GM23338 (cell line): Measurements from ENCODE around the gene CRYBG1. TPM values are rescaled to one million over a fixed set of nuclear protein-coding genes. Genes with fewer than 3 reads are reported as not detected.

Source experiments
- ATAC-seq: fragments of 200-7000 bp; cut with Tn5 transposase; 3 replicates; pipeline ENCODE4 v1.9.1; 2020
- DNase-seq: peaks from one replicate; pipeline ENCODE4 v3.0.0-alpha.2; 2015; ENCODE audit warnings: low spot score
- H2AFZ ChIP-seq: fragments of 200-600 bp; sonication (generic); 2 replicates; pipeline ENCODE4 v1.8.0; 2016; ENCODE audit warnings: antibody characterized with exemption, mild to moderate bottlenecking, moderate library complexity
- H3F3A ChIP-seq: fragments of 200-600 bp; sonication (generic); replicated peaks from 2 replicates; pipeline ENCODE4 v1.8.0; 2017; ENCODE audit warnings: antibody characterized with exemption, mixed run types, low read depth
- H3K27ac ChIP-seq: fragments of 200-600 bp; sonication (generic); 2 replicates; pipeline ENCODE4 v1.6.1; 2016; ENCODE audit warnings: low read depth
- H3K27me3 ChIP-seq: fragments of 200-600 bp; sonication (generic); 2 replicates; pipeline ENCODE4 v1.8.0; 2016; ENCODE audit warnings: mild to moderate bottlenecking, mixed run types, moderate library complexity; ENCODE audit not compliant: insufficient read depth
- H3K36me3 ChIP-seq: fragments of 200-600 bp; sonication (generic); 2 replicates; pipeline ENCODE4 v1.8.0; 2016; ENCODE audit warnings: mild to moderate bottlenecking; ENCODE audit not compliant: insufficient read depth
- H3K4me1 ChIP-seq: fragments of 200-600 bp; sonication (generic); 2 replicates; pipeline ENCODE4 v1.8.0; 2016; ENCODE audit warnings: mild to moderate bottlenecking, moderate library complexity; ENCODE audit not compliant: insufficient read depth
- H3K4me2 ChIP-seq: fragments of 200-600 bp; sonication (generic); 2 replicates; pipeline ENCODE4 v1.7.1; 2017; ENCODE audit warnings: mixed run types
- H3K4me3 ChIP-seq: fragments of 200-600 bp; sonication (generic); 2 replicates; pipeline ENCODE4 v1.6.1; 2016; ENCODE audit warnings: mixed run types
- H3K79me2 ChIP-seq: fragments of 200-600 bp; sonication (generic); replicated peaks from 2 replicates; pipeline ENCODE4 v1.8.0; 2017; ENCODE audit warnings: mild to moderate bottlenecking; ENCODE audit not compliant: insufficient read depth
- H3K9me2 ChIP-seq: fragments of 200-600 bp; sonication (generic); 2 replicates; pipeline ENCODE4 v1.8.0; 2017; ENCODE audit not compliant: insufficient read depth
- H4K20me1 ChIP-seq: fragments of 200-600 bp; sonication (generic); replicated peaks from 2 replicates; pipeline ENCODE4 v1.8.0; 2017; ENCODE audit warnings: mild to moderate bottlenecking; ENCODE audit not compliant: insufficient read depth
- H3K27ac Mint-ChIP-seq: 2 replicates; pipeline ENCODE4 v1.8.0; 2020; ENCODE audit warnings: inconsistent platforms, mild to moderate bottlenecking, moderate library complexity, mixed read lengths
- H3K27me3 Mint-ChIP-seq: 3 replicates; pipeline ENCODE4 v1.8.0; 2022; ENCODE audit warnings: low read depth, mild to moderate bottlenecking, moderate library complexity, mixed read lengths, inconsistent platforms; ENCODE audit not compliant: insufficient read depth, poor library complexity
- H3K36me3 Mint-ChIP-seq: 3 replicates; pipeline ENCODE4 v1.8.0; 2021; ENCODE audit warnings: low read depth, mild to moderate bottlenecking, inconsistent platforms, moderate library complexity, mixed read lengths
- H3K4me1 Mint-ChIP-seq: 3 replicates; pipeline ENCODE4 v1.8.0; 2020; ENCODE audit warnings: mild to moderate bottlenecking, inconsistent platforms, mixed read lengths
- H3K4me3 Mint-ChIP-seq: 3 replicates; pipeline ENCODE4 v1.8.0; 2021; ENCODE audit warnings: moderate library complexity, mild to moderate bottlenecking, inconsistent platforms, mixed read lengths
- H3K9me3 Mint-ChIP-seq: 3 replicates; pipeline ENCODE4 v1.8.0; 2020; ENCODE audit warnings: moderate library complexity, mild to moderate bottlenecking, inconsistent platforms, mixed read lengths
- POLR2AphosphoS5 ChIP-seq: IDR thresholded peaks from 2 replicates; pipeline ENCODE4 v1.6.1; 2016; ENCODE audit warnings: antibody characterized with exemption, low read depth
- polyA plus RNA-seq: library from polyadenylated mRNA; unstranded; fragments of >200 nt; fragmentation: Nextera tagmentation; extraction: Ambion mirVana; gene quantifications from 2 replicates; pipeline ENCODE4 v1.2.1, GENCODE V29; 2016
- total RNA-seq: library from RNA; depleted of rRNA; stranded (reverse); fragments of >200 nt; shearing (Covaris generic); gene quantifications from 2 replicates; pipeline ENCODE4 v1.2.3, GENCODE V29; 2014
- TF ChIP-seq, protein P1 (sequence below): IDR thresholded peaks from one replicate; pipeline ENCODE4 v1.6.1; 2018; ENCODE audit warnings: antibody characterized with exemption; ENCODE audit not compliant: unreplicated experiment
- TF ChIP-seq, protein P2 (sequence below): IDR thresholded peaks from 2 replicates; pipeline ENCODE4 v1.6.1; 2016; ENCODE audit warnings: antibody characterized with exemption
- TF ChIP-seq, protein P3 (sequence below), 2 experiments: fragments of 200-600 bp in 1 of 2; sonication (generic) in 1 of 2; conservative IDR thresholded peaks; 2 replicates each; pipeline versions ENCODE4 v1.5.1 to v1.6.1; 2016 to 2017; ENCODE audit warnings: antibody characterized with exemption in 2 of 2, low read depth in 2 of 2, mild to moderate bottlenecking in 2 of 2, moderate library complexity in 1 of 2

CRYBG1 gene
- total and polyA plus RNA-seq, 2 experiments from 2014 or later = 3.7 to 17.2 TPM

DNA sequence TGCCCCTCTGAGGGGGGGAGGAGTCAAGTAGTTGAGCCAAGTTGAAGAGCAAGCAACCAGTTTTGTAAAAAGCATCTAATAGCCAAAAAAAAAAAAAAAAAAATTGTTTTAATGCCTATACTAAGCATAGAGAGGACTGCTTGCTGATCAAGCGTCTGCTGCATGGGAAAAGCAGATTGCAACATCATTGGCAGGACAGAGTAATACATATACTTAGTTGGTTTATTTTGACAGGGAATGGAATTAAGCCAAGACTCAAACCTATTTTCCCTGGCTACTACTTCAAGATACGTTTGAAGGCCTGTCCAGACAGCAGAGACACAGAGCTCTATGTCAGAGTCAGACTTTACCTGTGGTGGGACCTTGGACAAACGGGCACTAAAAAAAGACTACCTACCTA is 148.3 kb downstream of the CRYBG1 start:
- TF ChIP-seq, protein P1, sequence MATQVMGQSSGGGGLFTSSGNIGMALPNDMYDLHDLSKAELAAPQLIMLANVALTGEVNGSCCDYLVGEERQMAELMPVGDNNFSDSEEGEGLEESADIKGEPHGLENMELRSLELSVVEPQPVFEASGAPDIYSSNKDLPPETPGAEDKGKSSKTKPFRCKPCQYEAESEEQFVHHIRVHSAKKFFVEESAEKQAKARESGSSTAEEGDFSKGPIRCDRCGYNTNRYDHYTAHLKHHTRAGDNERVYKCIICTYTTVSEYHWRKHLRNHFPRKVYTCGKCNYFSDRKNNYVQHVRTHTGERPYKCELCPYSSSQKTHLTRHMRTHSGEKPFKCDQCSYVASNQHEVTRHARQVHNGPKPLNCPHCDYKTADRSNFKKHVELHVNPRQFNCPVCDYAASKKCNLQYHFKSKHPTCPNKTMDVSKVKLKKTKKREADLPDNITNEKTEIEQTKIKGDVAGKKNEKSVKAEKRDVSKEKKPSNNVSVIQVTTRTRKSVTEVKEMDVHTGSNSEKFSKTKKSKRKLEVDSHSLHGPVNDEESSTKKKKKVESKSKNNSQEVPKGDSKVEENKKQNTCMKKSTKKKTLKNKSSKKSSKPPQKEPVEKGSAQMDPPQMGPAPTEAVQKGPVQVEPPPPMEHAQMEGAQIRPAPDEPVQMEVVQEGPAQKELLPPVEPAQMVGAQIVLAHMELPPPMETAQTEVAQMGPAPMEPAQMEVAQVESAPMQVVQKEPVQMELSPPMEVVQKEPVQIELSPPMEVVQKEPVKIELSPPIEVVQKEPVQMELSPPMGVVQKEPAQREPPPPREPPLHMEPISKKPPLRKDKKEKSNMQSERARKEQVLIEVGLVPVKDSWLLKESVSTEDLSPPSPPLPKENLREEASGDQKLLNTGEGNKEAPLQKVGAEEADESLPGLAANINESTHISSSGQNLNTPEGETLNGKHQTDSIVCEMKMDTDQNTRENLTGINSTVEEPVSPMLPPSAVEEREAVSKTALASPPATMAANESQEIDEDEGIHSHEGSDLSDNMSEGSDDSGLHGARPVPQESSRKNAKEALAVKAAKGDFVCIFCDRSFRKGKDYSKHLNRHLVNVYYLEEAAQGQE = no peak
- TF ChIP-seq, protein P2, sequence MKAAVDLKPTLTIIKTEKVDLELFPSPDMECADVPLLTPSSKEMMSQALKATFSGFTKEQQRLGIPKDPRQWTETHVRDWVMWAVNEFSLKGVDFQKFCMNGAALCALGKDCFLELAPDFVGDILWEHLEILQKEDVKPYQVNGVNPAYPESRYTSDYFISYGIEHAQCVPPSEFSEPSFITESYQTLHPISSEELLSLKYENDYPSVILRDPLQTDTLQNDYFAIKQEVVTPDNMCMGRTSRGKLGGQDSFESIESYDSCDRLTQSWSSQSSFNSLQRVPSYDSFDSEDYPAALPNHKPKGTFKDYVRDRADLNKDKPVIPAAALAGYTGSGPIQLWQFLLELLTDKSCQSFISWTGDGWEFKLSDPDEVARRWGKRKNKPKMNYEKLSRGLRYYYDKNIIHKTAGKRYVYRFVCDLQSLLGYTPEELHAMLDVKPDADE = no peak
- peaks cover 25% of the 10 kb centered on the region for H3K4me1 ChIP-seq
- H2AFZ ChIP-seq = no peak overlapping the region
- H3K36me3 ChIP-seq = no peaks in the 10 kb centered on the region
- peak overlapping the region; percentile 84 for H3K4me3 ChIP-seq
- peaks cover 12% of the 10 kb centered on the region for H4K20me1 ChIP-seq
- H3K9me3 Mint-ChIP-seq = no peaks in the 10 kb centered on the region
- ATAC-seq = no peak
- no peaks in the 10 kb centered on the region for H3K79me2 ChIP-seq
- H3K27me3 Mint-ChIP-seq = peaks cover 54% of the 10 kb centered on the region
- no peaks in the 10 kb centered on the region; the same call in 2 of the 3 replicates for H3K36me3 Mint-ChIP-seq
- H3F3A ChIP-seq = peaks cover 9% of the 10 kb centered on the region
- no peak for DNase-seq
- H3K9me2 ChIP-seq = no peaks in the 10 kb centered on the region
- H3K27ac ChIP-seq = no peak overlapping the region
- peak overlapping the region; percentile 99 for H3K4me2 ChIP-seq
- no peak overlapping the region for H3K27ac Mint-ChIP-seq
- peaks cover 22% of the 10 kb centered on the region for H3K4me1 Mint-ChIP-seq
- H3K27me3 ChIP-seq = peaks cover 69% of the 10 kb centered on the region
- peak overlapping the region; percentile 87; the same call in 1 of the 3 replicates for H3K4me3 Mint-ChIP-seq

DNA sequence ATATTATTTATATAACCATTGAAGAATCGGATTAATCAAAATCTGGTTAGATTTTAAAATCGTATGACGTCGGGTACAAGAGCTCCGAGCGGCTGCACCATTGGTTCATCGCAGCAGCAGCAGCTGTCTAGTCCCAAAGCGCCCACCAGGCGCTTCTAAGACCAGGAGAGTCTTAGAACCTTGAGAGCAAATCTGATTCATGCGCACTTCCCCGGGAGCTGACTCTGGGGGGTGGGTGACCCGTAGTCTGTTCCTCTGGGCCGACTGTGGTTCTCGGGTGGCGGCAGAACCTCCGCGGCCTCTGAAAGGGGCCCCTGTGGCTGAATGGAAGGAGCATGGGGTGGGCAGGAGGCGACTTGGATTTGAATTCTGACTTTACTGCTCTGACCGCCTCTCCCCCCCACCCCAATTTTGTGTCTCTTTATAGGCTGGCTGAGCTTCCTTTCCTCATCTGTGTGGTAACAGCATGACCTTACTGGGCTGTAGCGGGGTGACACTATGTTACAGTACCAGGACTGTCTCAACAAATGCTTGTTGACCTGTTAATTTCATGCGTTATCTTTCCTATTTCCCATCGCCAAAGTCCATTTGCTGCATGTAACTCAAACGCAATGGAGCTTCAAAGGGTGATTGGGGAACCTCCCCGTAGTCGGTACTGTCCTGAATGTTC is 149.0 kb downstream of the CRYBG1 start:
- ATAC-seq (peak; percentile 36), DNase-seq (peak; percentile 82)
- Mint-ChIP-seq H3K4me1 (peaks cover 27% of the 10 kb centered on the region), H3K27me3 (peaks cover 59% of the 10 kb centered on the region), H3K27ac (no peak overlapping the region), H3K36me3 (no peaks in the 10 kb centered on the region; the same call in 2 of the 3 replicates), H3K9me3 (no peaks in the 10 kb centered on the region), H3K4me3 (peak overlapping the region; percentile 87)
- Histone ChIP-seq H3K9me2 (no peaks in the 10 kb centered on the region), H3K36me3 (no peaks in the 10 kb centered on the region), H3F3A (peaks cover 9% of the 10 kb centered on the region), H4K20me1 (peaks cover 12% of the 10 kb centered on the region), H3K79me2 (no peaks in the 10 kb centered on the region), H3K4me1 (peaks cover 33% of the 10 kb centered on the region), H3K27me3 (peaks cover 77% of the 10 kb centered on the region), H3K4me3 (peak overlapping the region; percentile 84), H3K27ac (no peak overlapping the region), H2AFZ (peak overlapping the region; percentile 92), H3K4me2 (peak overlapping the region; percentile 99)
- no peak for TF ChIP-seq POLR2AphosphoS5
- TF ChIP-seq, protein P2 = no peak
- TF ChIP-seq, protein P3, sequence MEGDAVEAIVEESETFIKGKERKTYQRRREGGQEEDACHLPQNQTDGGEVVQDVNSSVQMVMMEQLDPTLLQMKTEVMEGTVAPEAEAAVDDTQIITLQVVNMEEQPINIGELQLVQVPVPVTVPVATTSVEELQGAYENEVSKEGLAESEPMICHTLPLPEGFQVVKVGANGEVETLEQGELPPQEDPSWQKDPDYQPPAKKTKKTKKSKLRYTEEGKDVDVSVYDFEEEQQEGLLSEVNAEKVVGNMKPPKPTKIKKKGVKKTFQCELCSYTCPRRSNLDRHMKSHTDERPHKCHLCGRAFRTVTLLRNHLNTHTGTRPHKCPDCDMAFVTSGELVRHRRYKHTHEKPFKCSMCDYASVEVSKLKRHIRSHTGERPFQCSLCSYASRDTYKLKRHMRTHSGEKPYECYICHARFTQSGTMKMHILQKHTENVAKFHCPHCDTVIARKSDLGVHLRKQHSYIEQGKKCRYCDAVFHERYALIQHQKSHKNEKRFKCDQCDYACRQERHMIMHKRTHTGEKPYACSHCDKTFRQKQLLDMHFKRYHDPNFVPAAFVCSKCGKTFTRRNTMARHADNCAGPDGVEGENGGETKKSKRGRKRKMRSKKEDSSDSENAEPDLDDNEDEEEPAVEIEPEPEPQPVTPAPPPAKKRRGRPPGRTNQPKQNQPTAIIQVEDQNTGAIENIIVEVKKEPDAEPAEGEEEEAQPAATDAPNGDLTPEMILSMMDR (conservative IDR thresholded peaks at IDR 0.05; ENCODE audit: low read depth in 2 of 2) = peak in 1 of 2 experiments; percentile 33; a peak in 1 of 4 replicates
